ENCODE data around the gene AIFM3. TPM values are rescaled to one million over a fixed set of nuclear protein-coding genes. Genes with fewer than 3 reads are reported as not detected.

Gene AIFM3
- total RNA-seq, 1 donor from 2014 or later = 0.64 TPM

DNA sequence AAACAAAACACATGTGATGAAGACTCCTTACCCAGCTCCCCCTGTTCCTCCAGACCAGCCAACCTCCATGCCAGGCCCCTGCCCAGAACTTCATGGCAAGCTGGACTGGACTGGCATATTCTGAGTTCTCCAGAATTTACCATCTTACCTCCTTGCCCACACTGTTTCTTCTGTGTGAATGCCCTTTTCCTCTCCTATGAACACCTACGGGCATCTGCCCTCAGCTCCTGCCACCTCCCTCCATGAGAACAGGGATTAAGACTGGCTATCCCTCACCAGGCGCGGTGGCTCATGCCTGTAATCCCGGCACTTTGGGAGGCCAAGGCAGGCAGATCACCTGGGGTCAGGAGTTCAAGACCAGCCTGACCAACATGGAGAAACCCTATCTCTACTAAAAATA lies 6.4 kb upstream of the AIFM3 start:
- H3K4me1 Mint-ChIP-seq (ENCODE audit: low read depth, unreplicated experiment) = peaks cover 11% of the 10 kb centered on the region
- H3K36me3 Mint-ChIP-seq (ENCODE audit: unreplicated experiment) = no peaks in the 10 kb centered on the region
- TF ChIP-seq, protein P1, sequence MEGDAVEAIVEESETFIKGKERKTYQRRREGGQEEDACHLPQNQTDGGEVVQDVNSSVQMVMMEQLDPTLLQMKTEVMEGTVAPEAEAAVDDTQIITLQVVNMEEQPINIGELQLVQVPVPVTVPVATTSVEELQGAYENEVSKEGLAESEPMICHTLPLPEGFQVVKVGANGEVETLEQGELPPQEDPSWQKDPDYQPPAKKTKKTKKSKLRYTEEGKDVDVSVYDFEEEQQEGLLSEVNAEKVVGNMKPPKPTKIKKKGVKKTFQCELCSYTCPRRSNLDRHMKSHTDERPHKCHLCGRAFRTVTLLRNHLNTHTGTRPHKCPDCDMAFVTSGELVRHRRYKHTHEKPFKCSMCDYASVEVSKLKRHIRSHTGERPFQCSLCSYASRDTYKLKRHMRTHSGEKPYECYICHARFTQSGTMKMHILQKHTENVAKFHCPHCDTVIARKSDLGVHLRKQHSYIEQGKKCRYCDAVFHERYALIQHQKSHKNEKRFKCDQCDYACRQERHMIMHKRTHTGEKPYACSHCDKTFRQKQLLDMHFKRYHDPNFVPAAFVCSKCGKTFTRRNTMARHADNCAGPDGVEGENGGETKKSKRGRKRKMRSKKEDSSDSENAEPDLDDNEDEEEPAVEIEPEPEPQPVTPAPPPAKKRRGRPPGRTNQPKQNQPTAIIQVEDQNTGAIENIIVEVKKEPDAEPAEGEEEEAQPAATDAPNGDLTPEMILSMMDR (IDR thresholded peaks at IDR 0.05; ENCODE audit: partially characterized antibody, unreplicated experiment) = no peak
- no peak overlapping the region for H3K27ac Mint-ChIP-seq (ENCODE audit: unreplicated experiment)
- no peak for DNase-seq
- no peak overlapping the region for H3K4me3 Mint-ChIP-seq (ENCODE audit: unreplicated experiment)
- peaks cover 8% of the 10 kb centered on the region for H3K9me3 Mint-ChIP-seq (ENCODE audit: unreplicated experiment)
- H3K27me3 Mint-ChIP-seq (ENCODE audit: unreplicated experiment) = peaks cover 20% of the 10 kb centered on the region

DNA sequence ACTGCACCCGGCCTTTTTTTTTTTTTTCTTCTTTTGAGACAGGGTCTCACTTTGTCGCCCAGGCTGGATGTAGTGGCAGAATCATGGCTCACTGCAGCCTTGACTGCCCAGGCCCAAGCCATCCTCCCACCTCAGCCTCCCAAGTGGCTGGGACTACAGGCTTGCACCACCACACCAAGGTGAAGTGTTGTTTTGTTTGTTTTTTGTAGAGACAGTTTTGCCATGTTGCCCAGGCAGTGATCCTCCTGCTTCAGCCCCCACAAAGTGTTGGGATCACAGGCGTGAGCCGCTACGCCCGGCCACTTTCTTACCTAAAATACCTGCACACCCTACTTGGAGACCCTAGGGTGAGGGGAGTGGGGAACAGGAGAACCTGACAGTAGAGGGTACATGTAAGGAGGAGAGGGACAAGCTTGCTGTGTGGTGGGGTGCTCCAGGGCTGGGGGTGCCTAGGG lies 4.5 kb upstream of the AIFM3 start:
- Mint-ChIP-seq H3K36me3 (ENCODE audit: unreplicated experiment) (no peaks in the 10 kb centered on the region), H3K4me3 (ENCODE audit: unreplicated experiment) (no peak overlapping the region), H3K9me3 (ENCODE audit: unreplicated experiment) (peaks cover 8% of the 10 kb centered on the region), H3K27me3 (ENCODE audit: unreplicated experiment) (peaks cover 20% of the 10 kb centered on the region), H3K27ac (ENCODE audit: unreplicated experiment) (no peak overlapping the region), H3K4me1 (ENCODE audit: low read depth, unreplicated experiment) (peaks cover 11% of the 10 kb centered on the region)
- TF ChIP-seq, protein P1 (IDR thresholded peaks at IDR 0.05; ENCODE audit: partially characterized antibody, unreplicated experiment) = no peak
- DNase-seq = peak; percentile 8

DNA sequence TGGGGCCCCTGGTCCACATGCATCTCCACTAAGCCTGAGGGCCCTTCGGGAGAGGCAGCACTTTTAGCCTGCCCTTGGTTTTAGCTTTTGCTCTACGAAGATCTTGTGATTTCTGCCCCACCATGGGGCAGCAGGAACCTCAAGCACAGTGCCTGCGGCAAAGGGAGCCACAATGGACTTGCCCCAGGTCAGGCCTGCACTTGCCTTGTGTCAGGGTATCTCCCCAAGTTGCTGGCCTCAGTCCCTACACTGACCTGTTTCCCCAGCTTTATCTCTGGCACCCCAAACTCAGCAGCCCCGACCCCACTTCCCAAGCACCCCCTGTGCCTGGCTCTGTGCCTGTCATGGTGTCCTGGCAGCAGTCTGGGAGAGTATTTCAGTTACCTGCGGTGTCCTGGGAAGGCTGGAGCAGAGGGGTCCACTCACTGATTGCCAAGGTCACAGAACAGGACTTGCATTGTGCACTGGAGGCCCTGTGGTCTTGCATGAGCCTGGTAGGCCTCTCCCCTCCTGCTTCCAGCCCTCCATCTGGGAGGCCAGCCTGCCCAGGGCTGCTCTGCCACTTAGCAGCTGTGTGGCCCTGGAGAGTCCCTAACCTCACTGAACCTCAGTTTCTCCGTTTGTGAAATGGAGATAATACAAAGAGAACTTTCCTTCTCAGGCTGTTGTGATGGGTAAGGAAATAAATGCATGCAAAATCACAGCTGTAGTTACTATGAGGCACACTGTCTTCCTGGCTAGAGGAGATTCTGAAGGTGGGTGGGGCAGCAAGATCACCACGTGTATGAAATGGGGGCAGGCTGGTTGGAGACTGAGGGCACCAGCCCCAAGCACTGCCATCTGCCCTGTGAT lies 3.6 kb upstream of the AIFM3 start:
- no peak overlapping the region for H3K4me3 Mint-ChIP-seq (ENCODE audit: unreplicated experiment)
- TF ChIP-seq, protein P1 (IDR thresholded peaks at IDR 0.05; ENCODE audit: partially characterized antibody, unreplicated experiment) = no peak
- peaks cover 5% of the 10 kb centered on the region for H3K9me3 Mint-ChIP-seq (ENCODE audit: unreplicated experiment)
- peak; percentile 9 for DNase-seq
- H3K4me1 Mint-ChIP-seq (ENCODE audit: low read depth, unreplicated experiment) = peaks cover 8% of the 10 kb centered on the region
- H3K36me3 Mint-ChIP-seq (ENCODE audit: unreplicated experiment) = no peaks in the 10 kb centered on the region
- no peak overlapping the region for H3K27ac Mint-ChIP-seq (ENCODE audit: unreplicated experiment)
- peaks cover 14% of the 10 kb centered on the region for H3K27me3 Mint-ChIP-seq (ENCODE audit: unreplicated experiment)

DNA sequence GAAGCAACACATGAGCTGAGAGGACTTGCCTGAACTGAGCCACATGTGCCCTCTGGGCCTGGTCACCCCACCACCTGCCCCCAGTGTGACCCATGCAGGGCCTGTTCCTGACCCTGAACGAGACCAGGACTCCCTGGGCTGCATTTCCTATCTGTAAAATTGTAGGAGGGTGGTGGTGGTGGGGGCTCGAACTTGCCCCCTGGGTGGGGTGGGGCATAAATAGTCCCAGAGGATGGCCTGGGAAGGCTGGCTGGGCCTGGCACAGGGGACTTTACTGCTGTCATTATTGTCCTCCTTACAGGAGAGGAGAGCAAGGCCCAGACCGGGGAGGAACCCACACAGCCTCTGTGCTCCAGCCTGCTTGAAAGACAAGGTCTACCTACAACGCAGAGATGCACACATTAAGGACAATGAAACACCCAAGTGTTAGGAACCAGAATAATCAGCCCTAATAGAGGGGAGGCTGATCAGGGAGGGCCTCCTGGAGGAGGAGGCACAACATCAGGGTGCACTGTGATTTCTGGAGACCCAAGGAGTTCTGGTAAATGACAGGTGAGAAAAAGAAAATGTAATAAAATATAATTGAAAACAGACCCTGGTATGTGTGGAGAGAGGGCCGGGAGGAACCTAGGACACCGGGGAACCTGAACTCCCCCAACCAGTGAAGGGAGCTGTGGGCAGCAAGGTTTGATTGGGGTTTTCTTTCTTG lies 2.8 kb upstream of the AIFM3 start:
- peaks cover 8% of the 10 kb centered on the region for H3K4me1 Mint-ChIP-seq (ENCODE audit: low read depth, unreplicated experiment)
- H3K27me3 Mint-ChIP-seq (ENCODE audit: unreplicated experiment) = peaks cover 14% of the 10 kb centered on the region
- peak; percentile 12 for DNase-seq
- TF ChIP-seq, protein P1 (IDR thresholded peaks at IDR 0.05; ENCODE audit: partially characterized antibody, unreplicated experiment) = no peak
- H3K36me3 Mint-ChIP-seq (ENCODE audit: unreplicated experiment) = no peaks in the 10 kb centered on the region
- no peak overlapping the region for H3K27ac Mint-ChIP-seq (ENCODE audit: unreplicated experiment)
- H3K9me3 Mint-ChIP-seq (ENCODE audit: unreplicated experiment) = peaks cover 5% of the 10 kb centered on the region
- peak overlapping the region; percentile 87 for H3K4me3 Mint-ChIP-seq (ENCODE audit: unreplicated experiment)

DNA sequence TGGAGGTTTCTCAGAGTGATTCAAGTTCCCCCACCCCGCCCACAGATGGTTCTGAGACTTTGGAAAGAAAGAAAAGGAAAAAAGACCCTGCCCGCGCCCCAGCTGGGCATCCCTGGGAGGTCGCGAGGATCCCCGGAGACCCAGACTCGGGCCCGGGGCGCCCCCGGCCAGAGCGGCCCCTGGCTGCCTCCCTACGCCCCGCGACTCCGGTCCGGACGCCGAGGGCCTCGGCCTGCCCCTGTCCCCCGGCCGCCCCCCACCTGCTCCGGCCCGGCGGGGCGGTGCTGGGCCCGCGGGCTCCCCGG lies 2.3 kb upstream of the AIFM3 start:
- TF ChIP-seq, protein P1 (IDR thresholded peaks at IDR 0.05; ENCODE audit: partially characterized antibody, unreplicated experiment) = no peak
- Mint-ChIP-seq H3K4me3 (ENCODE audit: unreplicated experiment) (peak overlapping the region; percentile 87), H3K27ac (ENCODE audit: unreplicated experiment) (no peak overlapping the region), H3K36me3 (ENCODE audit: unreplicated experiment) (no peaks in the 10 kb centered on the region), H3K4me1 (ENCODE audit: low read depth, unreplicated experiment) (peaks cover 8% of the 10 kb centered on the region), H3K9me3 (ENCODE audit: unreplicated experiment) (peaks cover 5% of the 10 kb centered on the region), H3K27me3 (ENCODE audit: unreplicated experiment) (peaks cover 14% of the 10 kb centered on the region)
- peak; percentile 11 for DNase-seq
